CD4-positive, alpha-beta T cell (primary cell): ENCODE data around the gene YARS1. TPM values are rescaled to one million over a fixed set of nuclear protein-coding genes. Genes with fewer than 3 reads are reported as not detected.

ENCODE experiments used
- ATAC-seq: fragments of 200-7000 bp; cut with Tn5 transposase; one replicate; pipeline ENCODE4 v1.10.0; 2022; ENCODE audit warnings: mild to moderate bottlenecking; ENCODE audit not compliant: poor library complexity
- CTCF ChIA-PET: fragments of 350-600 bp; sonication (Branson Sonifier 250); formaldehyde crosslinking; loops from one replicate; lab custom pipeline; 2021; ENCODE audit warnings: antibody characterized with exemption, inconsistent platforms; lab: Charles Lee
- POLR2A ChIA-PET: fragments of 350-600 bp; sonication (Branson Sonifier 250); formaldehyde crosslinking; loops from one replicate; lab custom pipeline; 2021; ENCODE audit warnings: antibody characterized with exemption, inconsistent platforms; lab: Charles Lee
- DNase-seq, 14 experiments: peaks; one replicate each; pipeline ENCODE4 v3.0.0-alpha.2; 2013 to 2020; ENCODE audit warnings: mixed read lengths in 2 of 14
- H3K27ac ChIP-seq, 2 donors: one replicate each; pipeline versions ENCODE4 v1.5.1 to v1.7.0; 2013; ENCODE audit warnings: low read length in 2 of 2, low read depth in 1 of 2, mild to moderate bottlenecking in 1 of 2
- H3K27me3 ChIP-seq, 2 experiments: 1 replicate in 1 of 2; 2 replicates in 1 of 2; pipeline versions ENCODE4 v1.6.1 to v1.7.0; 2013; ENCODE audit warnings: low read length in 2 of 2, control low read depth in 1 of 2, mild to moderate bottlenecking in 1 of 2, moderate library complexity in 1 of 2; ENCODE audit not compliant: insufficient read depth in 2 of 2, control insufficient read depth in 1 of 2
- H3K36me3 ChIP-seq: one replicate; pipeline ENCODE4 v1.6.1; 2013; ENCODE audit warnings: low read length, control low read depth; ENCODE audit not compliant: insufficient read depth
- H3K4me1 ChIP-seq: one replicate; pipeline ENCODE4 v1.6.1; 2013; ENCODE audit warnings: low read length, control low read depth; ENCODE audit not compliant: insufficient read depth
- H3K4me3 ChIP-seq: one replicate; pipeline ENCODE4 v1.5.1; 2013; ENCODE audit warnings: mild to moderate bottlenecking, low read length, moderate library complexity
- H3K9me3 ChIP-seq, 2 experiments: 1 replicate in 1 of 2; 2 replicates in 1 of 2; pipeline versions ENCODE4 v1.6.1 to v1.7.0; 2013; ENCODE audit warnings: low read length in 2 of 2, mild to moderate bottlenecking in 2 of 2, control low read depth in 1 of 2, moderate library complexity in 1 of 2; ENCODE audit not compliant: control insufficient read depth in 1 of 2, insufficient read depth in 1 of 2
- H3K27ac Mint-ChIP-seq: one replicate; pipeline ENCODE4 v1.8.0; 2020; ENCODE audit warnings: mixed read lengths
- H3K27me3 Mint-ChIP-seq: one replicate; pipeline ENCODE4 v1.8.0; 2021; ENCODE audit warnings: mixed read lengths
- H3K36me3 Mint-ChIP-seq: one replicate; pipeline ENCODE4 v1.8.0; 2021; ENCODE audit warnings: low read depth, mixed read lengths
- H3K4me1 Mint-ChIP-seq: one replicate; pipeline ENCODE4 v1.8.0; 2021; ENCODE audit warnings: low read depth, mixed read lengths
- H3K4me3 Mint-ChIP-seq: one replicate; pipeline ENCODE4 v1.8.0; 2020; ENCODE audit warnings: mild to moderate bottlenecking, mixed read lengths
- H3K9me3 Mint-ChIP-seq: one replicate; pipeline ENCODE4 v1.8.0; 2020; ENCODE audit warnings: mixed read lengths
- intact Hi-C, 2 experiments: fragments of 100-400 bp; cut with DNase I in 1 of 2; cut with micrococcal nuclease in 1 of 2; formaldehyde crosslinking; loops; one replicate each; pipeline versions ENCODE4 v1.15.1 to v1.9.0; 2023 to 2025; cut with DNase I, micrococcal nuclease
- total RNA-seq, 174 experiments: library from RNA in 2 of 174; stranded (reverse) in 2 of 174; gene quantifications; one replicate each; pipeline ENCODE4 v1.2.3 and lab custom pipeline; 2021 to 2026
- TF ChIP-seq, protein P1 (sequence below): fragments of 200-600 bp; IDR thresholded peaks from one replicate; pipeline ENCODE4 v1.8.0; 2022; ENCODE audit warnings: antibody characterized with exemption, mild to moderate bottlenecking

Gene YARS1
- total RNA-seq, 2 experiments from 2014 or later, result 67.6 to 73.2 TPM

DNA sequence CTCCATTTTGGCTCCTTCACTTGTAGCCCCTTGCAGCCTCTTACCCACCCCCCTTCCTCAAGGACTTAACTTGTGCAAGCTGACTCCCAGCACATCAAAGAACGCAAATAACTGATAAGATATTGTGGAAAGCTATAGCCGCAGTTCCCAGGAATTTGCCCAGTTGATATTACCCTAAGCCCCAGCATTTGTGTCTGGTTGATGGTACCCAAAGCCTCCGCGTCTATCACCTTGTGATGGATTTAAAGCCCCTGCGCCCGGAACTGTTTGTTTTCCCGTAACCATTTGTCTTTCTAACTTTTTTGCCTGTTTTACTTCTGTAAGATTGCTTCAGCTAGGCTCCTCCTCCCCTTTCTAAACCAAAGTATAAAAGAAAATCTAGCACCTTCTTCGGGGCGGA, 5.9 kb downstream of the YARS1 start:
- no peak overlapping the region for H3K4me3 Mint-ChIP-seq

DNA sequence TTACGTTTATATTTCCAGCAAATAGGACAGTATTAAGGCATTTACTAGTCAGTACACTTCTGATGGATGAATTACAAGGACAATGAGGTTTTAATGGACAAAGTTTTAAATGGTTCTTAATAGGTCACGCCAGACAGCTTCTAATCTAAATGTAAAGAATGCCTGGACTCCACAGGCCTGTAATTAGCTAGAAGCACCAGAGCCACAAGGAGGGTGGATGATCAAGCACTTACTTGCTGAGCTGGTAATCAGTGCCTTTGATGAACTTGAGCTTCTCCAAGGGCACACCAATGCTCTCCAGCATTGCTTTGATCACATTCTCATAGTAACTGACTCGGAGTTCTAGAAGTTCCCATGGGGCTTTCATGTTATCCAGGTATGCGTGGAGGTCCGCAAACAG, 6.8 kb downstream of the YARS1 start:
- no peaks in the 10 kb centered on the region for H3K27me3 ChIP-seq
- DNase-seq (no peak), ATAC-seq (no peak)
- H3K4me1 ChIP-seq, result peaks cover 16% of the 10 kb centered on the region
- no peaks in the 10 kb centered on the region for H3K9me3 ChIP-seq
- H3K36me3 Mint-ChIP-seq, result peaks cover 80% of the 10 kb centered on the region
- H3K4me3 ChIP-seq, result no peak overlapping the region
- POLR2A ChIA-PET, result interaction anchor here (1.0 kb wide), 1 partner anchor 92 kb away, joined by 3 read pairs; no protein-coding TSS in a partner anchor
- TF ChIP-seq, protein P1, sequence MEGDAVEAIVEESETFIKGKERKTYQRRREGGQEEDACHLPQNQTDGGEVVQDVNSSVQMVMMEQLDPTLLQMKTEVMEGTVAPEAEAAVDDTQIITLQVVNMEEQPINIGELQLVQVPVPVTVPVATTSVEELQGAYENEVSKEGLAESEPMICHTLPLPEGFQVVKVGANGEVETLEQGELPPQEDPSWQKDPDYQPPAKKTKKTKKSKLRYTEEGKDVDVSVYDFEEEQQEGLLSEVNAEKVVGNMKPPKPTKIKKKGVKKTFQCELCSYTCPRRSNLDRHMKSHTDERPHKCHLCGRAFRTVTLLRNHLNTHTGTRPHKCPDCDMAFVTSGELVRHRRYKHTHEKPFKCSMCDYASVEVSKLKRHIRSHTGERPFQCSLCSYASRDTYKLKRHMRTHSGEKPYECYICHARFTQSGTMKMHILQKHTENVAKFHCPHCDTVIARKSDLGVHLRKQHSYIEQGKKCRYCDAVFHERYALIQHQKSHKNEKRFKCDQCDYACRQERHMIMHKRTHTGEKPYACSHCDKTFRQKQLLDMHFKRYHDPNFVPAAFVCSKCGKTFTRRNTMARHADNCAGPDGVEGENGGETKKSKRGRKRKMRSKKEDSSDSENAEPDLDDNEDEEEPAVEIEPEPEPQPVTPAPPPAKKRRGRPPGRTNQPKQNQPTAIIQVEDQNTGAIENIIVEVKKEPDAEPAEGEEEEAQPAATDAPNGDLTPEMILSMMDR, result no peak
- intact Hi-C loops, result loop anchor here in 1 of 2 experiments (5.0 to 10.0 kb wide), 3 partner anchors 664 to 1516 kb away; partner anchors contain the start of genes SNRNP40, ZCCHC17 and ZSCAN20
- CTCF ChIA-PET, result no interaction called here
- no peak overlapping the region for H3K27ac ChIP-seq
- no peak overlapping the region for H3K27ac Mint-ChIP-seq
- H3K4me1 Mint-ChIP-seq, result peaks cover 36% of the 10 kb centered on the region
- no peak overlapping the region for H3K4me3 Mint-ChIP-seq
- H3K9me3 Mint-ChIP-seq, result no peaks in the 10 kb centered on the region
- H3K27me3 Mint-ChIP-seq, result no peaks in the 10 kb centered on the region
- H3K36me3 ChIP-seq, result peaks cover 51% of the 10 kb centered on the region

More for the DNA sequence above, 5.9 kb downstream of the YARS1 start:
- Histone ChIP-seq H3K27me3 (no peaks in the 10 kb centered on the region), H3K4me3 (no peak overlapping the region), H3K36me3 (peaks cover 44% of the 10 kb centered on the region), H3K4me1 (peaks cover 23% of the 10 kb centered on the region), H3K9me3 (no peaks in the 10 kb centered on the region), H3K27ac (no peak overlapping the region)
- H3K9me3 Mint-ChIP-seq, result no peaks in the 10 kb centered on the region
- CTCF ChIA-PET, result no interaction called here
- POLR2A ChIA-PET, result no interaction called here
- DNase-seq (no peak), ATAC-seq (no peak)
- TF ChIP-seq, protein P1, result no peak
- H3K36me3 Mint-ChIP-seq, result peaks cover 75% of the 10 kb centered on the region
- peaks cover 41% of the 10 kb centered on the region for H3K4me1 Mint-ChIP-seq
- intact Hi-C loops, result loop anchor here in 1 of 2 experiments (5.0 to 10.0 kb wide), 3 partner anchors 664 to 1516 kb away; partner anchors contain the start of genes SNRNP40, ZCCHC17 and ZSCAN20
- H3K27ac Mint-ChIP-seq, result no peak overlapping the region
- no peaks in the 10 kb centered on the region for H3K27me3 Mint-ChIP-seq

DNA sequence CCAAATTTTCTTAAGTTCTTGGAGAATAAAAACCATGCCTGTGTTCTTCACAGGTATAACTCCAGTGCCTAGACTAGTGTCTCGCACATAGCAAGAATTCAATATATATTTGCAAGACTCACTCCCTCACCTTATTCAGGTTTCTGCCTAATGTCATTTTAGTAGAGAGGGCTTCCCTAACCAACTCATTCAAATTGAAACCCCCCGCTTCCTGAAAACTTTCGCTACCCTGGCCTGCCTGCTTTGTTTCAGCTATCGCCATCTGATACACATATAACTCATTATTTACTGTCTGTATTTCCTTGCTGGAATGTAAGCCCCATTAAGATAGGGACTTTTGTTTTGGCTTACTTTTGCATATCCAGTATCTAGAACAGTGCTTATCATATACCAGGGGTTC, 8.6 kb downstream of the YARS1 start:
- no peak overlapping the region for H3K4me3 ChIP-seq
- no peak overlapping the region for H3K27ac Mint-ChIP-seq
- no peaks in the 10 kb centered on the region for H3K27me3 ChIP-seq
- ChIA-PET POLR2A (no interaction called here), CTCF (no interaction called here)
- DNase-seq (no peak), ATAC-seq (no peak)
- peaks cover 50% of the 10 kb centered on the region for H3K36me3 ChIP-seq
- peaks cover 82% of the 10 kb centered on the region for H3K36me3 Mint-ChIP-seq
- H3K9me3 ChIP-seq, result peaks cover 0 to 3% of the 10 kb centered on the region in 2 experiments
- intact Hi-C loops, result no loop called here
- TF ChIP-seq, protein P1, result no peak
- H3K27me3 Mint-ChIP-seq, result no peaks in the 10 kb centered on the region
- no peaks in the 10 kb centered on the region for H3K9me3 Mint-ChIP-seq
- H3K4me3 Mint-ChIP-seq, result no peak overlapping the region
- H3K4me1 Mint-ChIP-seq, result peaks cover 18% of the 10 kb centered on the region
- H3K4me1 ChIP-seq, result peaks cover 8% of the 10 kb centered on the region
- no peak overlapping the region for H3K27ac ChIP-seq
